IPS-15b (cell line): ENCODE results near the gene GLB1L.
"Not testable (repeated sequence)": the region's sequence is repeated elsewhere in the genome, so short reads cannot be mapped to it uniquely, and the experiment has no call there.

Source experiments
- H3K27me3 ChIP-seq: one replicate; pipeline ENCODE4 v1.6.1; 2013; ENCODE audit warnings: low read length; ENCODE audit not compliant: control insufficient read depth, insufficient read depth
- H3K36me3 ChIP-seq: one replicate; pipeline ENCODE4 v1.6.1; 2013; ENCODE audit warnings: low read length; ENCODE audit not compliant: control insufficient read depth, insufficient read depth
- H3K4me1 ChIP-seq: one replicate; pipeline ENCODE4 v1.6.1; 2013; ENCODE audit warnings: mild to moderate bottlenecking, low read length; ENCODE audit not compliant: control insufficient read depth, insufficient read depth
- H3K4me3 ChIP-seq: one replicate; pipeline ENCODE4 v1.5.1; 2013; ENCODE audit warnings: low read depth, low read length
- H3K9ac ChIP-seq: one replicate; pipeline ENCODE4 v1.6.1; 2013; ENCODE audit warnings: low read depth, mild to moderate bottlenecking, low read length
- H3K9me3 ChIP-seq: one replicate; pipeline ENCODE4 v1.6.1; 2013; ENCODE audit warnings: mild to moderate bottlenecking, low read length; ENCODE audit not compliant: control insufficient read depth, insufficient read depth

Gene GLB1L

GRCh38 chr2:219266232-219266631 is 21.0 kb upstream of the GLB1L start:
- Histone ChIP-seq H3K9ac (no peak overlapping the region), H3K4me1 (no peaks in the 10 kb centered on the region), H3K4me3 (no peak overlapping the region)

GRCh38 chr2:219261024-219261855 is 16.0 kb upstream of the GLB1L start:
- peaks cover 40% of the 10 kb centered on the region for H3K27me3 ChIP-seq
- no peak overlapping the region for H3K4me3 ChIP-seq
- no peaks in the 10 kb centered on the region for H3K4me1 ChIP-seq
- no peaks in the 10 kb centered on the region for H3K9me3 ChIP-seq
- H3K9ac ChIP-seq, result no peak overlapping the region
- H3K36me3 ChIP-seq, result no peaks in the 10 kb centered on the region

More at GRCh38 chr2:219266232-219266631, 21.0 kb upstream of the GLB1L start:
- H3K27me3 ChIP-seq, result peaks cover 31% of the 10 kb centered on the region
- H3K9me3 ChIP-seq, result no peaks in the 10 kb centered on the region
- no peaks in the 10 kb centered on the region for H3K36me3 ChIP-seq

- H3K27me3 ChIP-seq, result peaks cover 52% of the 10 kb centered on the region
- not testable (repeated sequence) for H3K36me3 ChIP-seq, H3K4me1 ChIP-seq, H3K9ac ChIP-seq, H3K9me3 ChIP-seq, H3K4me3 ChIP-seq
These were observed 13.7 kb upstream of the GLB1L start for GRCh38 chr2:219258942-219259341.

GRCh38 chr2:219254590-219255201 is 9.5 kb upstream of the GLB1L start:
- no peak overlapping the region for H3K9ac ChIP-seq
- peaks cover 5% of the 10 kb centered on the region for H3K36me3 ChIP-seq
- peaks cover 58% of the 10 kb centered on the region for H3K27me3 ChIP-seq
- H3K9me3 ChIP-seq, result no peaks in the 10 kb centered on the region
- H3K4me3 ChIP-seq, result peak overlapping the region; percentile 62
- H3K4me1 ChIP-seq, result peaks cover 11% of the 10 kb centered on the region

- peak within 1 kb of the TSS; percentile 62 for H3K4me3 ChIP-seq
- peaks cover 11% of the 10 kb centered on the region for H3K4me1 ChIP-seq
- H3K9ac ChIP-seq, result no peak within 1 kb of the TSS
- H3K27me3 ChIP-seq, result peaks cover 54% of the 10 kb centered on the region
- H3K36me3 ChIP-seq, result peaks cover 5% of the 10 kb centered on the region
- H3K9me3 ChIP-seq, result no peaks in the 10 kb centered on the region
These were observed 8.7 kb upstream of the GLB1L start, which contains the start of gene TUBA4A for GRCh38 chr2:219253753-219254589. Gene TUBA4A, minus strand, starts transcription at chr2:219253918. Its CDS starts 60 bp downstream, at chr2:219253858.

GRCh38 chr2:219252900-219253752 is 7.9 kb upstream of the GLB1L start, which contains the start of gene TUBA4B:
Gene TUBA4B, plus strand, starts transcription at chr2:219253243. Its CDS starts 165 bp downstream, at chr2:219253408.
- Histone ChIP-seq H3K36me3 (peaks cover 5% of the 10 kb centered on the region), H3K4me3 (peak within 1 kb of the TSS; percentile 62), H3K9me3 (no peaks in the 10 kb centered on the region), H3K27me3 (peaks cover 54% of the 10 kb centered on the region), H3K9ac (no peak within 1 kb of the TSS), H3K4me1 (peaks cover 11% of the 10 kb centered on the region)

GRCh38 chr2:219252570-219252899 is 7.3 kb upstream of the GLB1L start:
- H3K9me3 ChIP-seq, result no peaks in the 10 kb centered on the region
- peaks cover 51% of the 10 kb centered on the region for H3K27me3 ChIP-seq
- H3K4me3 ChIP-seq, result peak overlapping the region; percentile 62
- H3K4me1 ChIP-seq, result peaks cover 11% of the 10 kb centered on the region
- no peak overlapping the region for H3K9ac ChIP-seq
- peaks cover 11% of the 10 kb centered on the region for H3K36me3 ChIP-seq

- peaks cover 11% of the 10 kb centered on the region for H3K4me1 ChIP-seq
- H3K9ac ChIP-seq, result no peak overlapping the region
- H3K4me3 ChIP-seq, result peak overlapping the region; percentile 62
- peaks cover 13% of the 10 kb centered on the region for H3K36me3 ChIP-seq
- no peaks in the 10 kb centered on the region for H3K9me3 ChIP-seq
- peaks cover 51% of the 10 kb centered on the region for H3K27me3 ChIP-seq
These were observed 6.8 kb upstream of the GLB1L start for GRCh38 chr2:219252084-219252483.

GRCh38 chr2:219251656-219252055 is 6.4 kb upstream of the GLB1L start:
- peaks cover 49% of the 10 kb centered on the region for H3K27me3 ChIP-seq
- H3K36me3 ChIP-seq, result peaks cover 13% of the 10 kb centered on the region
- peaks cover 11% of the 10 kb centered on the region for H3K4me1 ChIP-seq
- no peaks in the 10 kb centered on the region for H3K9me3 ChIP-seq
- no peak overlapping the region for H3K4me3 ChIP-seq
- no peak overlapping the region for H3K9ac ChIP-seq

GRCh38 chr2:219250049-219250781 is 5.0 kb upstream of the GLB1L start:
- H3K9me3 ChIP-seq, result no peaks in the 10 kb centered on the region
- peaks cover 13% of the 10 kb centered on the region for H3K36me3 ChIP-seq
- H3K9ac ChIP-seq, result no peak overlapping the region
- peaks cover 11% of the 10 kb centered on the region for H3K4me1 ChIP-seq
- H3K4me3 ChIP-seq, result no peak overlapping the region
- peaks cover 35% of the 10 kb centered on the region for H3K27me3 ChIP-seq
